T-helper 1 cell treated with Interleukin-12 subunit alpha and Interleukin-12 subunit beta and Interleukin-4 antibody, amounts not matched to agents 30 ng/mL and 1 ng/mL, for 36 hours (primary cell): ENCODE results near the gene TANK. TPM values are rescaled to one million over a fixed set of nuclear protein-coding genes. Genes with fewer than 3 reads are reported as not detected.
"Not testable (repeated sequence)": the region's sequence is repeated elsewhere in the genome, so short reads cannot be mapped to it uniquely, and the experiment has no call there.

Experiments used
- intact Hi-C: fragments of 100-400 bp; cut with micrococcal nuclease; formaldehyde crosslinking; loops from one replicate; pipeline ENCODE4 v1.15.1; 2024
- total RNA-seq: library from RNA; stranded (reverse); gene quantifications from 2 replicates; pipeline ENCODE4 v1.2.3, GENCODE V29; 2022

TANK gene
- total RNA-seq, 1 donor from 2014 or later = 236 TPM

DNA sequence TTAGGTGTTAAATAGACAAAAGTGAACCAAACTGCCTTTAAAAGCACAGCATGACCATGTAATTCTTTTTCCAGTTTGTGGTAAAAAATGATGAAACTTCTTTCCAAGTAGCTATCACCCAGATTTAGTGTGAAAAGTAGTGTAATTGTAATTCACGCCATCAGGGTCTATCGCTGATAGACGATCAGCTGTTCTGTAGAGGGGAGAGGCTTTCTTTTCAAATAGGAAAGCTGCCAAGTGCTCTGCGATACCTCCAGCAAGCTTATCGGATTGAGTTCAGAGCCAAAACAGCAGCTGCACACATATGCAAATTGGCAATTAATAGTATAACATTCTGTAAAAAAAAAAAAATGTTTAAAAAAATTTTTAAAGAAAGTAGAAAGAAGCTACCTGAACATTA is 86.1 kb downstream of the TANK start:
- intact Hi-C loops = no loop called here

DNA sequence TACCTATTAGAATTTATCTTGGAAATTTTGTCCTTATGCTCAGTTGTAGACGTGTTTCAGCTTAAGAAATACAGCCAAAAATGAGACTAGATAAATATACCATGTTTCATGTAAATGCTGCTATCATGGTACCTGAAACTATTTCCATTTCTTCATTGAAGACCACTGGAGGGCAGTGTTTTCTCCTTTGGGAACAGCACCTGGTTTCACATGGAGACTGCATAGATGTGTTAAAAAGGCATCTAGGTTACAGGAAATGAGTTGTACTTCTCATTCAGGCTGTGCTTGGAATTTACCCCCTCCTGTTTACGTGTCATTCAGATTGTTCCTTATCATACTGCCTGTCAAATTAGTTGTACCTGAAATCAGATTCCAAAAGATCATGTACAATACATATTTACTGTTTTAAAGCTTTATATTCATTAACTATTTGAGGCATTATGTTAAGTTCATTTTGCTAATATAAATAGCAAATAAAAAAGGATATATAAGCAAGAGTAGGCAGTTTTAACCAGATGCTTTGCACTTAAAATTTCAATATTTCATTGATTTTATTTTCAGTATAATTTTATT is 90.7 kb downstream of the TANK start:
- intact Hi-C loops = loop anchor here (1.0 kb wide), 1 partner anchor 22 kb away; no protein-coding TSS in a partner anchor

DNA sequence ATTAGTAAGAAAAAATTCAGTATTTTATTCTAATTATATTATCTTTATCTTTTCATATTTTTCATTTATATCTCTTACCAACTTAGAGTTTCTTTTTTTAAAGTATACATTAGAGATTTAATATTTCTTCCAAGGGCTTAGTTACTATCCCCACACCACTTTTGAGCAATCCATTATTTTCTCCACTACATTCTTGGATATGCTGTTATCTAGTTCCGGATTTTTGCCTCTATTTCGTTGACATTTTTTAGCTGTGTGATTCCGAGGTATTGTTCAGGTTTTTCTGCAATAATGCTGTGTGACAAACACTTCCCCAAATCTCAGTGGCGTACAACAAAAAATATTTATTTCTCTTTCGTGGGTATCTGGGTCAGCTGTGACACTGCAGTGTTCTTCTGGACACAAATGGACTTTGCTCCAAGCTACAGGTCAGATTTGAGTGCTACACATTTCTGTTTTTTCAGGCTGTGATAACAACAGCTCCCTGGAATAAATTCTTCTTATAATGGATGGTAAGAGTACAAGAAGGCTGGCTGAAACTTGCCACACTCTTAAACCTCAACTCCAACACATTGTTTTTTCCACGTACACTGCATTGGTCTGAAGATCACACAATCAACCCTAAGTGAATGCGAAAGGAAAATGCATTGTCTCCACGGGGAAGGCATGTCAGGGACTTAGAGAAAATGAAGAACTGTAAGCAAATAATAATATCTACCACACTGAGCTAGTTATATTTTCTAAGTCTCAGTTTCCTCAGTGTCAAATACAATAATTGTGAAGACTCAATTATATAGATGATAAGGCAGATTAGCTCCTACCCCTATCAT is 97.1 kb downstream of the TANK start:
- intact Hi-C loops = no loop called here

DNA sequence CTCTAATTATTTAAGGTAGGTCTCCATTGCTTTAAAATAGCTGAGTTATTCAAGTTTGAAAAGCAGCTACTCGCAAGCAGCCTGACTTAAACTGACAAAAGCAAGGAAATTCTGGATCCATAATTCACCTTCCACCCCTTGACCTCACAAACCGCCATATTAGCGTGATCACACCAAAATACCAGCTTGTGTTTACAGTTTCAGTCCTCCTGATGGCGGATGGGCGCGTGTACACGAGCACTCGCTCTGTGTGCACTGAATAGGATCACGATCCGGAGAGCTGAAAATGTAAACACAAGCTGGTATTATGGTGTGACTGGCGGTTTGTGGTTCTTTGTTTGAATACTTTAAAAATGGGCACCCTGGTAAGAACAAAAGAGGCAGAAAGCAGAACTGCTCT is 105.6 kb downstream of the TANK start:
- intact Hi-C loops = no loop called here

DNA sequence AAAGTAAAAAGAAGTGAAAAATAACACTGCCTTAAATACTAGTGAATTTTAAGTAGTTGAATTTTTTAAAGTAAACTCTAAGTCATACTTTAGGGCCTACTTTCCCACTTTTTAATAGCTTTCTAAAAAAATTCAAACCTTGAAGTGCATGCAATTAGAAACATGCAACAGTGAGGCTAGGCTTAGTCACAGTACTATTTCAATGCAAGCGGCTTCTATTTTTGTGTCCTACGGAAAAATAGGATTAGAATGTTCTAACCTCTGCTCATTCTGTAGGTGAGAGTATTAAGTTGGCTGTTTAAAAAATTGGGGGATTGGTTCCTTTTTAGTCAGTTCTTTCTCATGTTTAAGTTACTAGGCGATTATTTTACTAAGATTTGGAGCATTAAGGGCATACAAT is 108.9 kb downstream of the TANK start:
- intact Hi-C loops = no loop called here

DNA sequence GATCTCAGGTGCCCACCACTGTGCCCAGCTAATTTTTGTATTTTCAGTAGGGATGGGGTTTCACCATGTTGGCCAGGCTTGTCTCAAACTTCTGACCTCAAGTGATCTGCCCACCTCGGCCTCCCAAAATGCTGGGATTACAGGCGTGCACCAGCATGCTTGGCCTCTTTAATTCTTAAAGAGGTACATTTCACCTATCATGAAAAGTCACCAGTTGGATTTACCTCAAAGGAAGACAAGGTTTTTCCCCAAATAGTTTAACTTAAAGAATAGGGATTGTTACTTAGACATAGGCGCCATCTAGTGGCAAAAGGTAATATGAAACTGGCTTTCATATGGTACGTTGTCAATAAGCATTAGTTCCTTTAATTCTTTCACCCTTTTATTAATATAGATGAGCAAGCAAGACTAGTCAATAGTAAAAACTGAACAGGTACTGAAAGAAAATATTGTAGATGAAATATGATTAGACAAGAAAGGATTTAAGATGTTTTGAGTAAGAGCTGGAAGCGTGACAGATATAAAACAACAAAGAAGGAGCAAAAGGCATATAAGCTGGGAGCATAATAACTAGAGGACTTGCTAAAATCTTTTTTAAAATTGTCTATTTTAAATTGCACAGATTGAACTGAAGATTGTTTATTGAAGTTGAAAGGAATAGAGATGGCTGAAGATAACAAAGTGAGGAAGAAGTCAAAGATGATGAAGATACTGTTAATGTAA is 113.0 kb downstream of the TANK start:
- intact Hi-C loops = loop anchor here (1.0 to 5.0 kb wide), 12 partner anchors 23 to 1186 kb away; partner anchors contain the start of genes PSMD14 and TANK

DNA sequence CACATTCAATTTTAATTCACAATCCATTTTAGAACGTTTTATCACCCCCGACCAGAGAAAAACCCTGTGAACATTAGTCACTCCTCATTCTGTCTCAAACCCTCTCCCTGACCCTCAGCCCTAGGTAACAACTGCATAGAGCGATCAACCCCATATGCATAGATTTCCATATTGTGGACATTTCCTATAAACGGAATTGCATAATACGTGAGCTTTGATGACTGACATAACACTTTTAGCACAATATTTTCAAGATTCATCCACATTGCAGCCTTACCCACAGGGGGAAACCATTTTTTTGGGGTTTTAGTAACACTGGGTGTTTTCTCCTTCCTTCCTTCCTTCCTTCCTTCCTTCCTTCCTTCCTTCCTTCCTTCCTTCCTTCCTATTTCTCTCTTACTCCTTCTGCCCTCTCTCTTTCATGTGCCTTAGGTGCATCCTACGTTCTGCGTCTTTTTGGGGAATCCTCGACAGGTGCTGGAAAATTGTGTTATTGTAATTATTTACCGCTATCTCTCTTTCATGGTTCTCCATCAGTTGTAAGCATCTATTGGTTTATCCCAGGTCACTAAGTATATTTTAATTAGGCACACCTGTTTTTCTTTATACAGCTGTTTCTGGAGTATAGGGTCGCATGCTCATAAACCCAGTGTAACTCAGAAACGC is 118.5 kb downstream of the TANK start:
- intact Hi-C loops = not testable (repeated sequence)

DNA sequence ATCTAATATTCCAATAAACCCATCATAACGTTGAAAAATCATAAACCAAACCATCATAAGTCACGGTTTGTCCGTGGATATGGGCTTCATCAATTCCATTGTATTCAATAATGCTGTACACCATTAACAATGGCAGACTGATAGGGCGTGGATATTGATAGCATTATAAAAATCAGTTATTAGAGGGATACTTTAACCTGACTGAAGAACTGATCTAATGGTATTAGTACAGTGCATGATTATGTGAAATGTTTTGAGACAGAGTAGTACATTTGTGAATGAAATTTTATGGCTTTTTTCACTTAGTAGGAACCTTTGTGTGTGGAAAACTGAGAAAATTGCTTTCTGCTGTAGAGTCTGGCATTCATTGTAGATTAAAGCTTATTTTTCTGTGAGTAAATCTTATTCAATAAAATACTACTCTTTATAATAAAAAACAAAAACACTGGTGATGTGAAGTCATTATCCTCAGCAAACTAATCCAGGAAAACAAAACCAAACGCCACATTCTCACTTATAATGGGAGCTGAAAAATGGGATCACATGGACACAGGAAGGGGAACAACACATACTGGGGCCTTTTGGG is 119.1 kb downstream of the TANK start:
- intact Hi-C loops = not testable (repeated sequence)

DNA sequence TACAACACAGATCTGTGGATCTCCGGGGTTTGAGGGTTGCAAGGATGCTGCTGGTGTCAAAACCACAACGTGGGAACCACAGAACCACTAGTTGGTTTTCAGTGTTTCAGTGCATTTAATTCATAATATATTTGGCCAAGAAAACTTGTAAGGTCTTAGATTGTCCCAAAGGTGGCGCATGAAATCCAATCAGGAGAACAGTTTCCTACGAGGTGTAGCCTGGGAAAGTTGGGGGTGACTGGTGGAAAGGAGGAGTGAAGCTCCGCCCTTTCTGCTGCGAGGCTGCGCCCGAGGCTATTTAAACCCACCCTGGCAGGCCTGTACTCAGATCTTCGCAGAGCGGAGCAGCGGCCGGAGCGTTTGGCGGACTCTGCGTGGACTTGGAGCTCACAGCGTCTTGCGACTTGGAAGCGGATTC is 120.7 kb downstream of the TANK start:
- intact Hi-C loops = not testable (repeated sequence)

DNA sequence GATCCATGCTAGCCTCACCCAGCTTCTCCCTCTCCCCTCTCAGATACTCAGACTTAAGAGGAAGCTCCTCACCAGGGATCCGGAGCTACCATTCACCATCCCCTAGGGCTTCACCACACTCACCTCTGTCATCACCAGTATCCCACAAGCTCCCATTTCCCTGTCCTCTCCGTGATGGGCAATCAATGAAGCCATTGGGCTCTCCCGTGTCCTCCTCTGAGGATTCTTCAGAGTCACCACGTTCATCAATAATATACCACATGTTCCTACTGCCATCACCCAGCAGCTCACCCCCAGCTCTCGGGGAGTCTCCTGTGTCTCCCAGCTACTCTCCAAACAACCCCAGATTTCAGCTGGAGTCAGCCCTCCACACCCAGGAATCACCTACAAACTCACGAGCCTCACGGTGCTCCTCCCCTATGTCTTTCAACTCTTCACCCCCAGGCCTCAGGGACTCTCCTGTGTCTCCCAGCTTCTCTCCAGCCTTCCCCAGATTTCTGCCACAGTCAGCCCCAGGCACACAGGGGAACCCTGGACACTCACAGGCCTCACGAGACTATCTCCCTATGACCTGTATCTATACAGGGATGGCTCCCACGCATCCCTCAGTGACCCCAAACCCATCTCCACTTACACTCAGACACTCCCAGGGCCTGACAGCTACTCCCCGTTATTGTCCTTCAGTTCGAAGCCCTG is 121.5 kb downstream of the TANK start:
- intact Hi-C loops = not testable (repeated sequence)

DNA sequence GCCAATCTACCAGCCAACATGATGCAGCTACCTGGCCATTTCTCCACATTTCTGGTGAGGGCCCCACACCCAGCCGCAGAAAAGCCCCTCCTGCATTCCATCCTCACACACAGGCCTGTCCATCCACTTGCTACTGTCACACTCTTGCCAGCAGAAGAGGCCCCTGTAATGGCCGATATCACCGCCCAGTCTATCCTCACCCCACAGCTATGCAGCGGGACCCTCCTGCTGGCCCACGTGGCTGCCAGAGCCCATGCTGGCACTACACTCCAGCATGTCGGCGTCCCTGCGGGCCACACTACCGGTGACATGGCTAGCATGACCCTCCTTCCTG is 122.0 kb downstream of the TANK start:
- intact Hi-C loops = not testable (repeated sequence)

DNA sequence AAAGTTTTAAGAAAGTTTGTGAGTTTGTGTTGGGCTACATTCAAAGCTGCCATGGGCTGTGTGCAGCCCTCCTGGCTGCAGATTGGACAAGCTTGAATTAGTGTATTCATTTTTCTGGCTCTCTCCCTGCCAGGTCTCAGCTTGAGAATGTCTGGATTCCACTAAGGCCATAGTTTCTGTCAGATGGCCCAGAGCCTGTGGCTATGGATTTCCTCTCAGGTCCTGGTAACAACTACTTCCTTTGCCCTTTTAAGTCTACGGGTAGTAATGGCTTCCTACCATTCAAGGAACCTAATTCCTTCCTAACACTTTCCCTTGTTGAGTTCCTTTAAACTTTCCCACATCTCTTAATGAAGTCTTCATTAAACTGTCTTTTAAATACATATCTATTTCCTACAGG is 123.7 kb downstream of the TANK start:
- intact Hi-C loops = no loop called here

Other genes starting within 250 kb of the TANK start
- 79.6 and 80.7 TPM in 2 replicates for gene PSMD14, start 148.0 kb downstream of the TANK start, total RNA-seq